Testis (tissue), 3 donors: ENCODE data around the gene GPR149. TPM values are rescaled to one million over a fixed set of nuclear protein-coding genes. Genes with fewer than 3 reads are reported as not detected.
"Not testable (repeated sequence)": the region's sequence is repeated elsewhere in the genome, so short reads cannot be mapped to it uniquely, and the experiment has no call there.

Source experiments
- DNase-seq: peaks from one replicate; pipeline ENCODE4 v3.0.0-alpha.2; 2019
- H3K27ac ChIP-seq, 2 donors: fragments of 200-600 bp; sonication (generic); one replicate each; pipeline ENCODE4 v1.5.1; 2019
- H3K27me3 ChIP-seq: fragments of 200-600 bp; sonication (generic); one replicate; pipeline ENCODE4 v1.5.1; 2019
- H3K36me3 ChIP-seq: fragments of 200-600 bp; sonication (generic); one replicate; pipeline ENCODE4 v1.5.1; 2017; ENCODE audit warnings: low read depth; ENCODE audit errors: missing control alignments
- H3K4me1 ChIP-seq: fragments of 200-600 bp; sonication (generic); one replicate; pipeline ENCODE4 v1.5.1; 2019
- H3K4me3 ChIP-seq, 2 donors: fragments of 200-600 bp; sonication (generic); one replicate each; pipeline ENCODE4 v1.5.1; 2017 to 2019
- H3K9me3 ChIP-seq: fragments of 200-600 bp; sonication (generic); one replicate; pipeline ENCODE4 v1.5.1; 2017
- CTCF ChIP-seq, 3 experiments: fragments of 450-650 bp in 2 of 3; fragments of 200-600 bp in 1 of 3; sonication (generic) in 1 of 3; IDR thresholded peaks; one replicate each; pipeline ENCODE4 v1.5.1; 2016 to 2019; ENCODE audit warnings: antibody characterized with exemption in 3 of 3, mild to moderate bottlenecking in 2 of 3, moderate library complexity in 1 of 3
- POLR2A ChIP-seq: fragments of 450-650 bp; IDR thresholded peaks from one replicate; pipeline ENCODE4 v1.6.1; 2017; ENCODE audit warnings: antibody characterized with exemption, mild to moderate bottlenecking, moderate library complexity
- WGBS, 2 donors: methylation state at CpG; one replicate each; pipeline ENCODE4 v1.1.5; 2018; 5-methylcytosine and 5-hydroxymethylcytosine counted together
- intact Hi-C: fragments of 100-400 bp; cut with DNase I; formaldehyde crosslinking; loops from one replicate; pipeline ENCODE4 v1.15.1; 2023; ENCODE audit warnings: low total_unique reads
- polyA plus RNA-seq: library from polyadenylated mRNA; stranded (reverse); fragments of 350-450 nt; fragmentation: Illumina TruSeq; extraction: RNeasy Lipid Tissue Mini Kit (QIAGEN cat#74804); gene quantifications from one replicate; pipeline ENCODE4 v1.2.3, GENCODE V29; 2014; ENCODE audit warnings: low read depth, low replicate concordance; ENCODE audit not compliant: insufficient read depth
- total RNA-seq, 2 donors: library from RNA; depleted of rRNA; stranded (reverse); fragments of >200 nt; gene quantifications; one replicate each; pipeline ENCODE4 v1.2.3, GENCODE V29; 2016

The GPR149 gene
- total and polyA plus RNA-seq, 3 donors from 2014 or later = 0.31 to 0.61 (median 0.37) TPM

- H3K4me3 ChIP-seq = no peak overlapping the region
- DNase-seq = no peak
- no peaks in the 10 kb centered on the region for H3K4me1 ChIP-seq
- 85 to 88% methylated on average over 2 of the region's 2 CpGs for WGBS, 2 donors
- intact Hi-C loops = no loop called here
- H3K27me3 ChIP-seq = no peaks in the 10 kb centered on the region
- no peak overlapping the region for H3K27ac ChIP-seq
- no peak for TF ChIP-seq POLR2A
- no peak for TF ChIP-seq CTCF (IDR thresholded peaks at IDR 0.05)
- no peaks in the 10 kb centered on the region for H3K9me3 ChIP-seq
- no peaks in the 10 kb centered on the region for H3K36me3 ChIP-seq
These were observed 28.6 kb upstream of the GPR149 start for GRCh38 chr3:154458560-154458959.

- H3K27ac ChIP-seq, H3K4me1 ChIP-seq, H3K36me3 ChIP-seq, intact Hi-C loops, DNase-seq, H3K9me3 ChIP-seq, H3K27me3 ChIP-seq, H3K4me3 ChIP-seq: not testable (repeated sequence)
- 86 to 91% methylated on average over 10 to 12 of the region's 12 CpGs for WGBS, 2 donors
These were observed 9.1 kb upstream of the GPR149 start for GRCh38 chr3:154439081-154439480.

GRCh38 chr3:154431043-154431442 lies 1.1 kb upstream of the GPR149 start:
- no peaks in the 10 kb centered on the region for H3K9me3 ChIP-seq
- no peaks in the 10 kb centered on the region for H3K27me3 ChIP-seq
- 66 to 81% methylated on average over 2 of the region's 2 CpGs for WGBS, 2 donors
- H3K36me3 ChIP-seq = no peaks in the 10 kb centered on the region
- DNase-seq = no peak
- H3K4me3 ChIP-seq = no peak overlapping the region
- TF ChIP-seq CTCF (IDR thresholded peaks at IDR 0.05) (no peak), POLR2A (no peak)
- H3K4me1 ChIP-seq = peaks cover 6% of the 10 kb centered on the region
- no peak overlapping the region for H3K27ac ChIP-seq
- intact Hi-C loops = no loop called here

- H3K9me3 ChIP-seq = no peaks in the 10 kb centered on the region
- no peaks in the 10 kb centered on the region for H3K27me3 ChIP-seq
- no peaks in the 10 kb centered on the region for H3K36me3 ChIP-seq
- intact Hi-C loops = no loop called here
- H3K4me3 ChIP-seq = peak overlapping the region in 1 of 2 donors; percentile 32
- no peak overlapping the region for H3K27ac ChIP-seq
- DNase-seq = peak; percentile 18
- H3K4me1 ChIP-seq = peaks cover 6% of the 10 kb centered on the region
- no peak for TF ChIP-seq CTCF (IDR thresholded peaks at IDR 0.05)
- no peak for TF ChIP-seq POLR2A
- WGBS, 2 donors = 1 to 2% methylated on average over 19 to 59 of the region's 59 CpGs
These were observed 1.4 kb downstream of the GPR149 start for GRCh38 chr3:154428286-154429206.

- Histone ChIP-seq H3K4me1 (peaks cover 6% of the 10 kb centered on the region), H3K9me3 (no peaks in the 10 kb centered on the region), H3K36me3 (no peaks in the 10 kb centered on the region), H3K27me3 (no peaks in the 10 kb centered on the region), H3K27ac (no peak overlapping the region), H3K4me3 (peak overlapping the region in 1 of 2 donors; percentile 32)
- intact Hi-C loops = no loop called here
- DNase-seq = peak; percentile 15
- 2% methylated on average over 29 of the region's 29 CpGs for WGBS, 2 donors
- TF ChIP-seq POLR2A (no peak), CTCF (IDR thresholded peaks at IDR 0.05) (no peak)
These were observed 2.2 kb downstream of the GPR149 start for GRCh38 chr3:154427685-154428285.
